GM12892 (cell line): Measurements from ENCODE around the gene MORC4. TPM values are rescaled to one million over a fixed set of nuclear protein-coding genes. Genes with fewer than 3 reads are reported as not detected.

Experiments used
- DNase-seq: peaks from one replicate; pipeline ENCODE4 v3.0.0; 2011; ENCODE audit not compliant: insufficient read length
- FAIRE-seq: peaks from 2 replicates; lab custom pipeline; 2011; peaks lifted over from hg19 to GRCh38; lab: Jason Lieb, UNC
- POLR2A ChIP-seq: IDR thresholded peaks from 2 replicates; pipeline ENCODE4 v1.6.1; 2011; ENCODE audit warnings: low read depth, low read length, control low read depth
- POLR2AphosphoS5 ChIP-seq: IDR thresholded peaks from 2 replicates; pipeline ENCODE4 v1.6.1; 2011; ENCODE audit warnings: low read depth, low read length, control low read depth
- TAF1 ChIP-seq: IDR thresholded peaks from 2 replicates; pipeline ENCODE4 v1.6.1; 2011; ENCODE audit warnings: low read depth, mild to moderate bottlenecking, control low read depth, low read length, borderline replicate concordance
- polyA plus RNA-seq: library from polyadenylated mRNA; unstranded; fragments of >200 nt; gene quantifications from one replicate; pipeline ENCODE4 v1.2.1, GENCODE V29; 2012; ENCODE audit warnings: missing spikeins, inconsistent platforms; ENCODE audit not compliant: missing spikeins

Gene MORC4
- 1.2 TPM for polyA plus RNA-seq

DNA sequence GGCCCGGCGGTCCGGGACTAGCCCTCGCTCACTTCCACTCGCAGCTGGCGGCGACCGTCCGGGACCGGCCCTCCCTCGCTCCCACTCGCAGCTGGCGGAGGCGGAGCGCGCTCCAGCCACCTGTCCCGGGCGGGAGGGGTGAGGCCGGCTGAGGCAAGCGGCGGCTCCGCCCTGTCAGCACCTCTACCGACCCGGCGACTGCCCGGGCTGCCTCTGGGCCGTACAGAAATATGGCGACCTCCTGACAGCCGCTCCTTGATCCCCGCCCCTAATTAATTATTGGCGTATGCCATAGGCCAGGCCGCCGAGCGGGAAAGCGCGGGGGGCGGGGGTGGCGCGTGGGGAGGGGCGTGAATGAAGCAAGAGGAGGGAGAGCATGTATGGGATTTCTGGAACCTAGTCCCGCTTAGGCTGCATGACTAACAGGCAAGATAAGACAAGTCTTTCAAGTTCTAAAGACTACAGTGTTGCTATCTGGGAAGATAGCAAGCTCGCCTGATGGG lies at the start of gene MORC4:
Gene MORC4, minus strand, starts transcription at position 200 of the 503 bp plus-strand sequence. CDS start 243 bp downstream, outside the sequence.
- peak; percentile 53 for FAIRE-seq
- TF ChIP-seq POLR2A (no peak), TAF1 (no peak), POLR2AphosphoS5 (no peak)
- DNase-seq: peak; percentile 12

DNA sequence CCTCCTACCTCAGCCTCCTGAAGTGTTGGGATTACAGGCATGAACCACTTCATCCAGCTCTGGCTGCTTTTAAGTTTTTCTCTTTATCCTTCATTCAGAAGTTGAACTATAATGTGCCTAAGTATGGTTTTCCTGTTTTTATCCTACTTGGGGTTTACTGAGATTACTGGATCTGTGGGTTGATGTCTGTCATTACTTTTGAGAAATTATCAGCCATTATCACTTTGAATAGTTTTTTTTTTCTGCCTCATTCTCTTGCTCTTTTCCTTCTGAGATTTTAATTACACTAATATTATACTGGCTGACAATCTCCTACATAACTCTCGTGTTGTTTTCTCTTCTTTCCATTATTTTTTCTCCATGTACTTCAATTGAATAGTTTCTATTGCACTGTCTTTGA lies 47.6 kb upstream of the MORC4 start:
- DNase-seq: no peak
- no peak for TF ChIP-seq POLR2A
- no peak for TF ChIP-seq POLR2AphosphoS5
- no peak for TF ChIP-seq TAF1

DNA sequence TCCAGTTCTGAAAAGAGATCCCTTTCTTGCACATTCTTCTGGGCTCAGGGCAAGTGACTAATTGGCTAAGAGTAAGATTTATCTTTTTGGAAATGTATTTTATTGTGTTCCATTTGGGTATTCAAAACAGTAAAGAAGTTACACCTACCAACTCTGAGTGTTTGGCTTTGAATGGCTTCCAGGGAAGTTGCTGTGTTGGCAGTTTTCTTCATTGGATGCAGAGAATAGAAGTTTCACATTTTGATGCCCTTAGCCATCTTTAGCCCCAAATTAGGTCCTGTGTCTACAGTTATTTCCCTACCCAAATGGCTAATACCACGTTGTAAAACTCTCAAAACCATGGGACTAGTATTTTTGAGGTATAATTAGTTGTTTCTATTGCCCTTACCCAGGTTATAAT lies 29.7 kb upstream of the MORC4 start:
- DNase-seq: no peak
- no peak for FAIRE-seq
- no peak for TF ChIP-seq TAF1
- no peak for TF ChIP-seq POLR2AphosphoS5
- TF ChIP-seq POLR2A: no peak

More for the DNA sequence above, 47.6 kb upstream of the MORC4 start:
- no peak for FAIRE-seq

DNA sequence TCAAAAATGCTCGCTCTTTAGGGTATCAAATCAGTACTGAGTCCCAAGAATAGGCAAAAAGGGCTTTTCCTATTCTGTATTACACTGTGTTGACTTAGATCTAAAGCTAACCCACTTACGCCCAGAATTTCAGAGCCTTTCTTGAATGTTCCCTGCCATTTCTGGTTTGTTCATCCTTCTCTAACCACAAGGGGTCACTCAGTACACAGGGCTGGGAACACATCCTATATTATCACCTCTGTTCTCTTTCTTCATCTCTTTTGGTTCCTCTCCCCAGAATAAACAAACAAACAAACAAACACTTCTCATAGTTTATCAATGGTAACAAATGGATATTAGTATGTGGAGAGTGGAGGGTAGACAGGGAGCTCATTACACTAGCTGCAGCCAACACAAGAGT lies 25.5 kb upstream of the MORC4 start:
- TF ChIP-seq TAF1 (no peak), POLR2AphosphoS5 (no peak), POLR2A (no peak)
- DNase-seq (no peak), FAIRE-seq (no peak)

DNA sequence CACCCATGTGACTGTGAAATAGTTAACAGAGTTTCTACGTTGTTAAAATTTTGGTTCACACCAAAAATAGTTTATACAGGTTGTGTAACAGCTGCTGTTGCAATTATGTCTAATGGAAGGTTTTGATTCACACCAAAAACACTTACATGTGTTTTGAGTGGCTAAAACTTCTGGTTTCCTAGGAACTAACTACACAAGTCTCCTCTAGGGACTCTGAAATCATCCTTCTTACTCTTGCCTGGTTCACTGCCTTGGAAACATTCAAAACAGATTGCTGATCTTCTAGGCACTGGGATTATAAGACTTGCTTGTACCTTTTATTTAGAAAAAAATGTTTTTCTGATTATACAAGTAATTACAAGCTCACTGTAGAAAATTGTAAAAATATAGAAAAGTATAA lies 14.9 kb upstream of the MORC4 start:
- TF ChIP-seq POLR2A (no peak), POLR2AphosphoS5 (no peak), TAF1 (no peak)
- DNase-seq (no peak), FAIRE-seq (no peak)

DNA sequence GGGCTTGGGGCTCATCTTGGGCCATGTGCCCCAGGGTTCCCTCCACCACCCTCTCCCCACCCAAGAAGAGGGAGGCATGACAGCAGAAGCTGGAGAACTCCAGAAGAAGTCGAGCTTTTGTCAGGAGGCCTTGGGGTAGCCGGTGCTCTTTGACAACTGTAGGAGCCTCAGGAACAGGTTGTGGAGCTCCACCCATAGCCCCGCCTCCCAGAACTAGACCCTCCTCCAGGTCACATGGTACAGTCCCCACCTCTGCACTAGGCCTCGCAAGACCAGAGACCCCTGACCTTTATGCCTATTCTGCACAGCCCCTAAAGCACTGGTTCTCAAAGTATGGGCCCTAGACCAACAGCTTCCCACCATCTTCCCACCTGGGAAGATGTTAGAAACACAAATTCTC lies 8.0 kb upstream of the MORC4 start:
- FAIRE-seq (no peak), DNase-seq (no peak)
- TF ChIP-seq POLR2A (no peak), TAF1 (no peak), POLR2AphosphoS5 (no peak)

DNA sequence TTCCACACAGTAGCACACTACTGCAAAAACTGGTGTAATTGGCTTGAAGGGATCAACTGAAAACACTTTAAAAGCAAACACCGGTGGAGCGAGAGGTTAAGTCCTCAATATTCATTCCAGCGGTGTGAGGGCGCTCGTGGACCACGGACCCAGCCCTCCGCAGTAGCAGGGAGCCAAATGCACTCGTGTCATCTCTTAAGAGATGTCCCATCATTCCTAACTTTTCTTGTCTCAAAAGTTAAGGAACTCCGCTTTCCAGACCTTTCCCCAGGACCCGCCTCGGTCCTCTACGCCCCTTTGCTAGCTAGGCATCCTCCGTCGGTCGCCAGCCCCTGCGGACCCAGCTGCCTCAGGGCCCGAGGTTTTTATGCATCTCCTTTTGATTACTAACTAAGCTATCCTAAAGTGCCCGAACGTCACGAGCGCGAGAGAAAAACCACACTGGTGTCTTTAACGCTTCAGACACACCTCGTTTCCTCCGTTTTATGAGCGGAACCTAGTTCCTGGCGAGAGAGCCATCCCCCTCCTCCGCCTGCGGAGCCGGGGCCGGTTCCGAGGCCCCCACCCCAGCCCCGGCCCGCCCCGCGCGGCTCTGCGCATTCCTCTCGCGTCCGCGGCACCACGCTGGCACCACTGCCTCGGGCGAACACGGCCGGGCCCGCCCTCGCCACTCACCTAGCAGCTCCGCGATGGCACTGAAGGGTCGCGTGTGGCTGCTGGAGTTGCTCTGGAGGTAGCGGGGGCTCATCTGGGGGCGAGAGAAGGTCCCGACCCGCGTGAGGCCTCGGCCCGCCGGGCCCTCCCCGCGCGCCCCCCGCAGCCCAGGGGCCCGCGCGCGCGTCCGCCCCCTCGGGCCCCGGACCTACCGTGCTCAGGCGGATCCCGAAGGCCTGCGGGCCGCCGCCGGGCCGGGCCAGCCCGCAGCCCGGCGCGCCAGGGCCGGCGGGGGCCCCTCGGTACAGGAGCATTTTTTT lies 723 bp downstream of the MORC4 start:
- FAIRE-seq (no peak), DNase-seq (peak; percentile 2)
- no peak for TF ChIP-seq POLR2A
- no peak for TF ChIP-seq TAF1

DNA sequence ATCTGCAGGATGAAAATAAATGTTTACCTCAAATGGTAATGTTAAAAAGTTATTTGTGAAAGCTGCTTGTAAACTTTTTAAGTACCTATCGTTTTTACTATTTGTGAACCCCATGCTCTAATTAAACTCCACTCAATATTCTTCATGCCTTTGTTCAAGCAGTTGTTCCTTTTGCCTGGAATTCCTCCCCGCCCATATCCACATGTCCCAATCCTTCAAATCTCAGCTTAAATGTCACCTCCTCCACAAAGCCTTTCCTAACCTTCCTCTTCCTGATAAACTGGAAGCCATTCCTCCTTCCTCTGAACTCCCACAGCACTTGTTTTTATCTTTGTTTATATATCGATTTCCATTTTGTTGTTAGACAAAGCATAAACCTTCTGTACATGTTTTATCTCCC lies 2.4 kb downstream of the MORC4 start:
- DNase-seq (no peak), FAIRE-seq (peak; percentile 9)
- no peak for TF ChIP-seq POLR2AphosphoS5
- no peak for TF ChIP-seq TAF1
- no peak for TF ChIP-seq POLR2A

DNA sequence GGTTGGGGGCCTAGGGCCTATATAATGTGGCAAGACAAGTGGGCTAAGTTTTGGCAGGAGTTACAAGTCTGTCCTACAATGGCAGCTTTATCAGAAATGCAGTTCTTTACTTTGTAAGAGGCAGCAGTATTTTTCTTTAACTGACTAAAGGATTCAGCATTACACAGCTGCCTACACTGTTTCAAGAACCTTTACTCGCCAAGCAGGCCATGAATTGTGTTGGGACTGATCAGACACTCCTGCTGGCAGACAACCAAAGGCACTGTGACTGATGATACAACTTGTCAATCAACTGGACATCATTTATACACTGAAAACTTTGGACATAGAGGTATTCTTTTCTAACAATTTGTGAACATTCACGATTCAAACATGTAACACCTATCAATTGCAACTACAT lies 4.3 kb downstream of the MORC4 start:
- no peak for FAIRE-seq
- DNase-seq: no peak
- TF ChIP-seq TAF1: no peak
- no peak for TF ChIP-seq POLR2AphosphoS5
- no peak for TF ChIP-seq POLR2A

DNA sequence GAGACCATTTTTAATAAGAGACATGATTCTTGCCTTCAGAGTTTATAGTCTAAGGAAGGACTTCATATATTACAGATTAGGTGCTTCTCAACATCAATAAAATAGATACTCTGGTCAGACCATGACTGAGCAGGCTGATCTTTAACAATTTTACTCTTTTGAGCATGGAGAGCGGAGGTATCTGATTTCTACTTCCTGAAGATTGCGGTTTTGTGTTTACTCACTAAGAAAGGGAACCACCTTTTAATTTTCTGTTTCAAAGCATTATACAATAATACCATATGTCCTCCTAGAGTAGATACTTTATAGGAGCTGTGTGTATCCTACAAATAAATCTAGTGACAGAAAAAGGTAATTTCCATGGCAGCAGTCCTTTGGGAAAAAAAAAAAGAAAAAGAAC lies 12.5 kb downstream of the MORC4 start:
- DNase-seq: no peak
- no peak for TF ChIP-seq TAF1
- TF ChIP-seq POLR2AphosphoS5: no peak
- TF ChIP-seq POLR2A: no peak
- FAIRE-seq: no peak

DNA sequence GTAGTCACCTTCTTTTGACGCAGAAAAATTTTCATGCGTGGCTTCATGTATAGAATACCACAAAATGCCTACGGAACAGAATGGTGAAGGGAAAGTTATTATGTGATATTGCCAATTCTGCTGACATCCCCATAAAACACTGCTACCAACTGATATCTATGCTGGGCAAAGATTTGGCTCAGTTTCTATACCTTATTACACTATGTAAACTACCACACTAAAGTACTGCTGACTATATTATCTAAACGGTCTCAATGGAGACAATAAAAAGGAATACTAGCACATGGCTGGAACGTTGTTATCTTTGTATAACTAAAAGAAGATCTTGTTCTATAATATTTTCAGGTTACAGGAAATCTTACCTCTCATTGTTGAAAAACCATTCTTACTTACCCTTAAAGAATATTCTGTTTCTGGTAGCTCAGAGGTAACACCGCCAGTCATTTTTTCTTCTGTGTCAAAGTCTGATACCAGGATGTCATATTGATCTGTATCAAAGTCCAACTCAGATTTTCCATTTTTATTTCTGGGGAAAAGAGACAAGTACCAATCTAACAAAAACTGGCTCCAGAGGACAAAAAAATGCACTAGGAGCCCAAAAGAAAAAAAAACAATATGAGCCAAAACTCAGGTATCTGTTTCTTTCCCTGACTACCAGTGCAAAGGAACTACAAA lies 18.9 kb downstream of the MORC4 start:
- no peak for FAIRE-seq

More for the DNA sequence above, 18.9 kb downstream of the MORC4 start:
- TF ChIP-seq TAF1: no peak
- TF ChIP-seq POLR2AphosphoS5: no peak
- no peak for TF ChIP-seq POLR2A
- DNase-seq: no peak
